ENCODE data around the gene ERN1. TPM values are rescaled to one million over a fixed set of nuclear protein-coding genes. Genes with fewer than 3 reads are reported as not detected.

The ERN1 gene
- total and polyA plus RNA-seq, 2 donors (not counting 3 experiments of a cell fraction or from before 2014, with no cell fraction given): 9.1 to 21.5 TPM

DNA sequence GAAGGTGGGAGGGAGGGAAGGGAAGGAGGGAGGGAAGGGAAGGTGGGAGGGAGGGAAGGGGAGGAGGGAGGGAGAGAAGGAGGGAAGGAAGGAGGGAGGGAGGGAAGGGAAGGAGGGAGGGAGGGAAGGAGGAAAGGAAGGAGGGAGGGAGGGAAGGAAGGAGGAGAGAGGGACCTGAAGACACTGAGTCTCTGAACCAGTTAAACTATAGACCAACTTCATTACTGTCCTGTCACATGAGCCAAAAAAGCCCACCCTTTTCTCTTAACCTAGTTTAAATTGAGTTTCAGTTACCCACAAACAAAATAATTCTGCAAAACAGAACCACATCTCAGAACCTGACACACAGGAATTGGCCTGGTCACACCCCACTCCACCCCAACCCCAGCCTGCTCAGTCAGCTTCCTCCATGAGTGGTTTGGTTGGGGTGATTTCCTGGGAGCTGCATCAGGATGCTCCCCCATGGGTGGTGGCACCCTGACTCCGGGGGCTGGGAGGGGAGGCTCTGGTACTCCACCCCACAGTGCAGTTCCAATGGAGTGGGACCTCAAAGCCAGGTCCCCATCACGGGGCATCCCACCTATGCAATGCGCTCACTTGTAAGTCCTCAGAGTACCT, 136.5 kb downstream of the ERN1 start:
- peaks cover 2 to 6% of the 10 kb centered on the region in 2 experiments for H3K27me3 ChIP-seq (ENCODE audit: control insufficient read depth in 2 of 2, insufficient read depth in 2 of 2, low read length in 2 of 2)
- TF ChIP-seq POLR2A (IDR thresholded peaks at IDR 0.05; ENCODE audit: low read depth, low read length): no peak
- TF ChIP-seq GATA2 (IDR thresholded peaks at IDR 0.05; ENCODE audit: insufficient read depth, insufficient read length, low read depth, low read length): no peak
- TF ChIP-seq, protein P1, sequence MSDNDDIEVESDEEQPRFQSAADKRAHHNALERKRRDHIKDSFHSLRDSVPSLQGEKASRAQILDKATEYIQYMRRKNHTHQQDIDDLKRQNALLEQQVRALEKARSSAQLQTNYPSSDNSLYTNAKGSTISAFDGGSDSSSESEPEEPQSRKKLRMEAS (IDR thresholded peaks at IDR 0.05; ENCODE audit: insufficient read depth, insufficient read length): no peak
- CTCF ChIA-PET: interaction anchor here (1.0 to 12.0 kb wide), 8 partner anchors 13 to 140 kb away, joined by 3 to 183 read pairs (median 16); partner anchors contain the start of gene GH1

DNA sequence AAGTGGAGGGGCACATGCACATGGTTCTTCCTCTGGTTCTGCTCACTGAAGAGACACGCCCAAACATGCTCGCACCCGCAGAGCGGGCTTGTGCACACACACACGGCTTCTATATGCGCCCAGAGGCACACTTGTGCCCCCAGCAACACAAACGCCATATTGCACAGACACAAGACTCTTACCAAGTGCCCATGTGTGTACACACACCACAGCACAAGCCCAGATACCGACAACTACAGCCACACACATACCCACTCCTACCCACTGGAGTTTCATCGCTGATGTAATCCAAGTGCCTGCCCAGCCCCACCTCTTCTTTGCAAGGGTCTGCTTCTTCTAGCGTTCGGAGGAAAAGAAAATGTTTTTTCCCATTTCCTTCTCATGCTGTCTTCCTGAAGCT, 138.3 kb downstream of the ERN1 start:
- CTCF ChIA-PET: interaction anchor here (1.0 to 12.0 kb wide), 4 partner anchors 45 to 142 kb away, joined by 4 to 183 read pairs (median 8); partner anchors contain the start of genes CSHL1 and GH1
- H4K20me1 ChIP-seq (replicated peaks; ENCODE audit: control insufficient read depth, extremely low read depth, insufficient read depth, low read length): no peaks in the 10 kb centered on the region
- H3K27ac ChIP-seq (ENCODE audit: insufficient read depth, low read depth, low read length): no peak overlapping the region
- H3K9me3 ChIP-seq (replicated peaks; ENCODE audit: control insufficient read depth, insufficient read depth, low read length): no peaks in the 10 kb centered on the region
- H3K9me1 ChIP-seq (replicated peaks; ENCODE audit: control insufficient read depth, extremely low read depth, insufficient read depth, low read length): no peaks in the 10 kb centered on the region
- H2AFZ ChIP-seq (ENCODE audit: low read depth, low read length): no peak overlapping the region
- BruUV-seq (replicated peaks): no TSS peak
- POLR2A ChIA-PET: no interaction called here
- no peak for FAIRE-seq
- dilution Hi-C loops (cut with MboI; ENCODE audit: extremely low pct_ligation_motif_present, low sequenced_read_pairs) (no loop called here), intact Hi-C loops (cut with micrococcal nuclease) (loop anchor here (2.0 kb wide), 1 partner anchor 45 kb away; no protein-coding TSS in a partner anchor)
- no peak for DNase-seq (ENCODE audit: low read depth, low spot score)
- no peaks in the 10 kb centered on the region for H3K36me3 ChIP-seq (ENCODE audit: control insufficient read depth in 2 of 2, extremely low read depth in 1 of 2, insufficient read depth in 2 of 2, low read length in 2 of 2)
- H3K9ac ChIP-seq (replicated peaks; ENCODE audit: extremely low read depth, insufficient read depth, low read length): no peak overlapping the region
- TF ChIP-seq MYC (IDR thresholded peaks at IDR 0.05; ENCODE audit: low read depth, low read length) (no peak), FOS (IDR thresholded peaks at IDR 0.05; ENCODE audit: borderline replicate concordance, insufficient read depth, low read length) (no peak), JUN (IDR thresholded peaks at IDR 0.05; ENCODE audit: borderline replicate concordance, insufficient read depth, insufficient read length, low read depth) (no peak), EZH2 (IDR thresholded peaks at IDR 0.05; ENCODE audit: borderline replicate concordance, low read depth, low read length, severe bottlenecking) (no peak), GATA2 (IDR thresholded peaks at IDR 0.05; ENCODE audit: insufficient read depth, insufficient read length, low read depth, low read length) (no peak), POLR2A (IDR thresholded peaks at IDR 0.05; ENCODE audit: low read depth, low read length) (no peak), POLR2AphosphoS5 (IDR thresholded peaks at IDR 0.05; ENCODE audit: insufficient read depth, low read depth, low read length) (no peak)
- TF ChIP-seq, protein P1 (IDR thresholded peaks at IDR 0.05; ENCODE audit: insufficient read depth, insufficient read length): no peak
- TF ChIP-seq, protein P2, sequence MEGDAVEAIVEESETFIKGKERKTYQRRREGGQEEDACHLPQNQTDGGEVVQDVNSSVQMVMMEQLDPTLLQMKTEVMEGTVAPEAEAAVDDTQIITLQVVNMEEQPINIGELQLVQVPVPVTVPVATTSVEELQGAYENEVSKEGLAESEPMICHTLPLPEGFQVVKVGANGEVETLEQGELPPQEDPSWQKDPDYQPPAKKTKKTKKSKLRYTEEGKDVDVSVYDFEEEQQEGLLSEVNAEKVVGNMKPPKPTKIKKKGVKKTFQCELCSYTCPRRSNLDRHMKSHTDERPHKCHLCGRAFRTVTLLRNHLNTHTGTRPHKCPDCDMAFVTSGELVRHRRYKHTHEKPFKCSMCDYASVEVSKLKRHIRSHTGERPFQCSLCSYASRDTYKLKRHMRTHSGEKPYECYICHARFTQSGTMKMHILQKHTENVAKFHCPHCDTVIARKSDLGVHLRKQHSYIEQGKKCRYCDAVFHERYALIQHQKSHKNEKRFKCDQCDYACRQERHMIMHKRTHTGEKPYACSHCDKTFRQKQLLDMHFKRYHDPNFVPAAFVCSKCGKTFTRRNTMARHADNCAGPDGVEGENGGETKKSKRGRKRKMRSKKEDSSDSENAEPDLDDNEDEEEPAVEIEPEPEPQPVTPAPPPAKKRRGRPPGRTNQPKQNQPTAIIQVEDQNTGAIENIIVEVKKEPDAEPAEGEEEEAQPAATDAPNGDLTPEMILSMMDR (IDR thresholded peaks at IDR 0.05; ENCODE audit: extremely low read depth in 1 of 2, insufficient read depth in 1 of 2, low read depth in 1 of 2, low read length in 2 of 2): no peak
- H3K4me2 ChIP-seq (ENCODE audit: insufficient read depth, low read length): no peak overlapping the region
- H3K27me3 ChIP-seq (ENCODE audit: control insufficient read depth in 2 of 2, insufficient read depth in 2 of 2, low read length in 2 of 2): peaks cover 2 to 6% of the 10 kb centered on the region in 2 experiments
- H3K4me1 ChIP-seq (ENCODE audit: control insufficient read depth, extremely low read depth, insufficient read depth, low read length): peaks cover 5% of the 10 kb centered on the region
- H3K79me2 ChIP-seq (ENCODE audit: control insufficient read depth, insufficient read depth, low read length): no peaks in the 10 kb centered on the region
- H3K4me3 ChIP-seq (replicated peaks in 1 of 3; ENCODE audit: insufficient read depth in 1 of 3, low read depth in 1 of 3, low read length in 3 of 3): no peak overlapping the region

More for the DNA sequence above, 136.5 kb downstream of the ERN1 start:
- dilution Hi-C loops (cut with MboI; ENCODE audit: extremely low pct_ligation_motif_present, low sequenced_read_pairs) (no loop called here), intact Hi-C loops (cut with micrococcal nuclease) (no loop called here)
- H3K27ac ChIP-seq (ENCODE audit: insufficient read depth, low read depth, low read length): no peak overlapping the region
- H4K20me1 ChIP-seq (replicated peaks; ENCODE audit: control insufficient read depth, extremely low read depth, insufficient read depth, low read length): no peaks in the 10 kb centered on the region
- H3K9me3 ChIP-seq (replicated peaks; ENCODE audit: control insufficient read depth, insufficient read depth, low read length): no peaks in the 10 kb centered on the region
- no peaks in the 10 kb centered on the region for H3K9me1 ChIP-seq (replicated peaks; ENCODE audit: control insufficient read depth, extremely low read depth, insufficient read depth, low read length)
- DNase-seq (ENCODE audit: low read depth, low spot score) (no peak), FAIRE-seq (no peak)
- H3K4me2 ChIP-seq (ENCODE audit: insufficient read depth, low read length): no peak overlapping the region
- no peaks in the 10 kb centered on the region for H3K79me2 ChIP-seq (ENCODE audit: control insufficient read depth, insufficient read depth, low read length)
- H2AFZ ChIP-seq (ENCODE audit: low read depth, low read length): no peak overlapping the region
- peaks cover 17% of the 10 kb centered on the region for H3K4me1 ChIP-seq (ENCODE audit: control insufficient read depth, extremely low read depth, insufficient read depth, low read length)
- no TSS peak for BruUV-seq (replicated peaks)
- H3K9ac ChIP-seq (replicated peaks; ENCODE audit: extremely low read depth, insufficient read depth, low read length): no peak overlapping the region
- H3K36me3 ChIP-seq (ENCODE audit: control insufficient read depth in 2 of 2, extremely low read depth in 1 of 2, insufficient read depth in 2 of 2, low read length in 2 of 2): no peaks in the 10 kb centered on the region
- no peak overlapping the region for H3K4me3 ChIP-seq (replicated peaks in 1 of 3; ENCODE audit: insufficient read depth in 1 of 3, low read depth in 1 of 3, low read length in 3 of 3)
- POLR2A ChIA-PET: no interaction called here
